Astrocyte (in vitro differentiated cells and primary cell): ENCODE measurements around the gene KCNH8. TPM values are rescaled to one million over a fixed set of nuclear protein-coding genes. Genes with fewer than 3 reads are reported as not detected.
"Not testable (repeated sequence)": the region's sequence is repeated elsewhere in the genome, so short reads cannot be mapped to it uniquely, and the experiment has no call there.

Source experiments
- DNase-seq: peaks from one replicate; pipeline ENCODE4 v3.0.0-alpha.2; 2010; ENCODE audit warnings: low read depth
- FAIRE-seq: peaks from 2 replicates; lab custom pipeline; 2011; peaks lifted over from hg19 to GRCh38; lab: Jason Lieb, UNC
- H2AFZ ChIP-seq: 2 replicates; pipeline ENCODE4 v1.6.0; 2012; ENCODE audit warnings: low read depth, low read length, inconsistent platforms
- H3K27ac ChIP-seq: 2 replicates; pipeline ENCODE4 v1.5.1; 2011; ENCODE audit warnings: low read depth, low read length, inconsistent platforms
- H3K27me3 ChIP-seq: 2 replicates; pipeline ENCODE4 v1.6.0; 2011; ENCODE audit warnings: low read length, inconsistent platforms; ENCODE audit not compliant: insufficient read depth
- H3K36me3 ChIP-seq: 2 replicates; pipeline ENCODE4 v1.5.1; 2011; ENCODE audit warnings: low read length, inconsistent platforms; ENCODE audit not compliant: insufficient read depth
- H3K4me1 ChIP-seq: 2 replicates; pipeline ENCODE4 v1.5.1; 2011; ENCODE audit warnings: low read length, inconsistent platforms; ENCODE audit not compliant: insufficient read depth
- H3K4me2 ChIP-seq: 2 replicates; pipeline ENCODE4 v1.6.0; 2012; ENCODE audit warnings: low read length, inconsistent platforms
- H3K4me3 ChIP-seq: 2 replicates; pipeline ENCODE4 v1.5.1; 2011; ENCODE audit warnings: low read depth, mild to moderate bottlenecking, low read length, inconsistent platforms; ENCODE audit not compliant: insufficient read depth
- H3K79me2 ChIP-seq: 2 replicates; pipeline ENCODE4 v1.6.0; 2012; ENCODE audit warnings: mild to moderate bottlenecking, low read length, inconsistent platforms; ENCODE audit not compliant: insufficient read depth
- H3K9ac ChIP-seq: 2 replicates; pipeline ENCODE4 v1.6.0; 2012; ENCODE audit warnings: mild to moderate bottlenecking, low read length, inconsistent platforms
- H3K9me3 ChIP-seq: 2 replicates; pipeline ENCODE4 v1.5.1; 2012; ENCODE audit warnings: low read depth, mild to moderate bottlenecking, low read length, inconsistent platforms; ENCODE audit not compliant: insufficient read depth
- H4K20me1 ChIP-seq: 2 replicates; pipeline ENCODE4 v1.6.0; 2012; ENCODE audit warnings: low read length, inconsistent platforms; ENCODE audit not compliant: insufficient read depth
- H3K27ac Mint-ChIP-seq: one replicate; pipeline ENCODE4 v1.8.0; 2021; ENCODE audit warnings: mild to moderate bottlenecking, mixed read lengths; ENCODE audit not compliant: unreplicated experiment
- H3K27me3 Mint-ChIP-seq: one replicate; pipeline ENCODE4 v1.8.0; 2021; ENCODE audit warnings: low read depth, mixed read lengths; ENCODE audit not compliant: unreplicated experiment
- H3K36me3 Mint-ChIP-seq: one replicate; pipeline ENCODE4 v1.8.0; 2021; ENCODE audit warnings: low read depth, mixed read lengths; ENCODE audit not compliant: unreplicated experiment
- H3K4me1 Mint-ChIP-seq: one replicate; pipeline ENCODE4 v1.8.0; 2021; ENCODE audit warnings: low read depth, mixed read lengths; ENCODE audit not compliant: unreplicated experiment
- H3K4me3 Mint-ChIP-seq: one replicate; pipeline ENCODE4 v1.8.0; 2021; ENCODE audit warnings: mild to moderate bottlenecking, moderate library complexity, mixed read lengths; ENCODE audit not compliant: unreplicated experiment
- H3K9me3 Mint-ChIP-seq: one replicate; pipeline ENCODE4 v1.8.0; 2021; ENCODE audit warnings: mild to moderate bottlenecking, mixed read lengths; ENCODE audit not compliant: unreplicated experiment
- CTCF ChIP-seq: IDR thresholded peaks from 2 replicates; pipeline ENCODE4 v1.5.1; 2011; ENCODE audit warnings: low read depth, mild to moderate bottlenecking, inconsistent platforms, low read length, moderate library complexity; ENCODE audit not compliant: insufficient read depth
- EZH2 ChIP-seq: IDR thresholded peaks from 2 replicates; pipeline ENCODE4 v1.6.1; 2012; ENCODE audit warnings: mild to moderate bottlenecking, low read length, inconsistent platforms; ENCODE audit not compliant: insufficient read depth
- total RNA-seq: library from RNA; stranded (reverse); gene quantifications from 2 replicates; pipeline ENCODE4 v1.2.1, GENCODE V29; 2021

Gene KCNH8
- total RNA-seq, 1 donor from 2014 or later: 0.45 TPM

- no peaks in the 10 kb centered on the region for H3K36me3 ChIP-seq
- no peak for FAIRE-seq
- no peaks in the 10 kb centered on the region for H3K4me1 Mint-ChIP-seq
These were observed 80.8 kb downstream of the KCNH8 start for GRCh38 chr3:19229086-19229485.

GRCh38 chr3:19229881-19230280 is 81.6 kb downstream of the KCNH8 start:
- H3K79me2 ChIP-seq, H3K36me3 ChIP-seq, H3K27me3 ChIP-seq, H3K36me3 Mint-ChIP-seq, H2AFZ ChIP-seq, FAIRE-seq, H3K27ac Mint-ChIP-seq, H3K4me3 Mint-ChIP-seq, H3K9ac ChIP-seq, H3K9me3 ChIP-seq, H3K4me1 Mint-ChIP-seq, H3K4me3 ChIP-seq, H3K9me3 Mint-ChIP-seq, H3K27me3 Mint-ChIP-seq, H3K4me2 ChIP-seq, DNase-seq, H3K4me1 ChIP-seq, H4K20me1 ChIP-seq, H3K27ac ChIP-seq: not testable (repeated sequence)

More at GRCh38 chr3:19229086-19229485, 80.8 kb downstream of the KCNH8 start:
- no peak for DNase-seq
- Mint-ChIP-seq H3K9me3 (no peaks in the 10 kb centered on the region), H3K4me3 (no peak overlapping the region), H3K27ac (no peak overlapping the region), H3K36me3 (no peaks in the 10 kb centered on the region), H3K27me3 (no peaks in the 10 kb centered on the region)
- no peak for TF ChIP-seq EZH2
- H3K4me3 ChIP-seq: no peak overlapping the region
- H3K4me2 ChIP-seq: no peak overlapping the region
- no peak overlapping the region for H3K27ac ChIP-seq
- H3K9ac ChIP-seq: no peak overlapping the region
- H4K20me1 ChIP-seq: no peaks in the 10 kb centered on the region
- H3K9me3 ChIP-seq: no peaks in the 10 kb centered on the region
- no peaks in the 10 kb centered on the region for H3K79me2 ChIP-seq
- no peaks in the 10 kb centered on the region for H3K4me1 ChIP-seq
- H2AFZ ChIP-seq: no peak overlapping the region
- H3K27me3 ChIP-seq: no peaks in the 10 kb centered on the region

- Mint-ChIP-seq H3K27ac (no peak overlapping the region), H3K9me3 (no peaks in the 10 kb centered on the region), H3K4me1 (no peaks in the 10 kb centered on the region), H3K36me3 (no peaks in the 10 kb centered on the region), H3K27me3 (no peaks in the 10 kb centered on the region), H3K4me3 (no peak overlapping the region)
- Histone ChIP-seq H3K79me2 (no peaks in the 10 kb centered on the region), H2AFZ (no peak overlapping the region), H3K9me3 (no peaks in the 10 kb centered on the region), H3K27ac (no peak overlapping the region), H3K4me2 (no peak overlapping the region), H3K4me1 (no peaks in the 10 kb centered on the region), H3K27me3 (no peaks in the 10 kb centered on the region), H3K36me3 (no peaks in the 10 kb centered on the region), H3K4me3 (no peak overlapping the region), H4K20me1 (no peaks in the 10 kb centered on the region), H3K9ac (no peak overlapping the region)
- no peak for FAIRE-seq
- TF ChIP-seq CTCF (no peak), EZH2 (no peak)
- DNase-seq: no peak
These were observed 83.6 kb downstream of the KCNH8 start for GRCh38 chr3:19231792-19232461.
